Sciatic nerve (tissue), 2 donors: ENCODE measurements around the gene TPST1. TPM values are rescaled to one million over a fixed set of nuclear protein-coding genes. Genes with fewer than 3 reads are reported as not detected.
"Not testable (repeated sequence)": the region's sequence is repeated elsewhere in the genome, so short reads cannot be mapped to it uniquely, and the experiment has no call there.

Experiments
- ATAC-seq: fragments of 200-7000 bp; cut with Tn5 transposase; one replicate; pipeline ENCODE4 v1.9.1; 2020; ENCODE audit warnings: mild to moderate bottlenecking, moderate library complexity
- DNase-seq: peaks from one replicate; pipeline ENCODE4 v3.0.0-alpha.2; 2020; ENCODE audit warnings: low spot score
- intact Hi-C: fragments of 100-400 bp; cut with DNase I; formaldehyde crosslinking; loops from one replicate; pipeline ENCODE4 v1.14.2; 2022
- total RNA-seq: library from RNA; stranded (reverse); fragmentation: NEBNext Ultra II Directional; extraction: Animal tissue kit (Norgen Biotek cat#: 25700); gene quantifications from one replicate; pipeline ENCODE4 v1.2.1, GENCODE V29; 2021
- donor health status: DM: no; HTN: no; CAD: no.
- donor health status: DM: no; HTN: no; CAD: no.

TPST1 gene
- total RNA-seq, 1 donor from 2014 or later, result 29.0 TPM

GRCh38 chr7:66399566-66399965, 194.4 kb downstream of the TPST1 start:
- no peak for ATAC-seq
- DNase-seq, result no peak
- intact Hi-C loops, result no loop called here

- ATAC-seq, result no peak
- intact Hi-C loops, result no loop called here
- DNase-seq, result no peak
Observed at GRCh38 chr7:66400400-66400799, 195.3 kb downstream of the TPST1 start.

- intact Hi-C loops, ATAC-seq, DNase-seq: not testable (repeated sequence)
Observed at GRCh38 chr7:66401126-66401525, 196.0 kb downstream of the TPST1 start.

- DNase-seq, ATAC-seq, intact Hi-C loops: not testable (repeated sequence)
Observed at GRCh38 chr7:66401932-66402331, 196.8 kb downstream of the TPST1 start.

- no peak for ATAC-seq
- intact Hi-C loops, result no loop called here
- DNase-seq, result no peak
Observed at GRCh38 chr7:66403564-66403963, 198.4 kb downstream of the TPST1 start.

GRCh38 chr7:66409493-66409892, 204.4 kb downstream of the TPST1 start:
- intact Hi-C loops, result no loop called here
- ATAC-seq, result no peak

More at GRCh38 chr7:66409493-66409892, 204.4 kb downstream of the TPST1 start:
- DNase-seq, result no peak

Other genes starting within 250 kb of the TPST1 start
- 46.6 TPM for gene GUSB, start 223.1 kb upstream of the TPST1 start, total RNA-seq
- gene ASL, start 129.5 kb upstream of the TPST1 start, total RNA-seq, result 25.7 TPM
- 31.2 TPM for gene CRCP, start 90.5 kb upstream of the TPST1 start, total RNA-seq